Measurements from ENCODE around the gene AP2A1.
"Not testable (repeated sequence)": the region's sequence is repeated elsewhere in the genome, so short reads cannot be mapped to it uniquely, and the experiment has no call there.

AP2A1 gene

GRCh38 chr19:49814010-49814409, 47.2 kb downstream of the AP2A1 start:
- DNase-seq, result no peak

DNA sequence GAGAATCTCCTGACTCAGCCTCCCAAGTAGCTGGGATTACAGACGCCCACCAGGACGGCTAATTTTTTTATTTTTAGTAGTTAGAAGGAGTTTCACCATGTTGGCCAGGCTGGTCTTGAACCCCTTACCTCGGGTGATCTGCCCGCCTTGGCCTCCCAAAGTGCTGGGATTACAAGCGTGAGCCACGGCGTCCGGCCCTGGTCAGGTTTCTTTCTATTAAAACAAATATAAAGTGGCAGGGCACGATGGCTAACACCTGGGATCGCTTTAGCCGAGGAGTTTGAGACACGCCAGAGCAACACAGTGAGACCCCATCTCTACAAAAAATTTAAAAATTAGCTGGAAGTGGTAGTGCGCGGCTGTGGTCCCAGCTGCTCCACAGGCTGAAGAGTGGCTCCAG, 49.8 kb downstream of the AP2A1 start:
- peak; percentile 29 for DNase-seq

GRCh38 chr19:49817964-49818648, 51.3 kb downstream of the AP2A1 start, which contains the start of gene MED25:
MED25 (plus strand) TSS chr19:49818289; CDS start chr19:49818342, 53 bp downstream.
- DNase-seq, result peak; percentile 93

- peak; percentile 56 for DNase-seq
Observed at GRCh38 chr19:49818649-49819370, 52.0 kb downstream of the AP2A1 start.

GRCh38 chr19:49819452-49820115, 52.8 kb downstream of the AP2A1 start:
- not testable (repeated sequence) for DNase-seq

- DNase-seq, result peak; percentile 16
Observed at GRCh38 chr19:49820125-49820524, 53.3 kb downstream of the AP2A1 start.

DNA sequence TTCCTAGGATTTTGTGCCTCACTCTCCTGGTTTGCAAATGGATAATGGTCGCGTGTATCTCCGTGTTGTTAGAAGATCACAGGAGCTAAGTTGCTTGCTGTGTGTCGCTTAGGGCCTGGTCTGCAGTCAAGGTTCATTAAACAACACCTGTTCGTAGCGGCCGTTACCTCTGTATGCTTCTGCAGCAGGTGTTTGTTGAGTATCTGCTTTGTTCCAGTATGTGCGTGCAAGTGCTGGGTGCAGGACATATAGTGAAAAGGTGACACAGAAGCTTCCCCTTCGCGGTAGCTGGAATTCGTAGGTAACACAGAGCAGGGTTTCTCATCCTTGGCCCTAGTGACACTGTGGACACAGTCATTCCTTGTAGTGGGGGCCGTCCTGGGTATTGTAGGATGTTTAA, 56.7 kb downstream of the AP2A1 start:
- no peak for DNase-seq

GRCh38 chr19:49824662-49825061, 57.9 kb downstream of the AP2A1 start:
- no peak for DNase-seq

DNA sequence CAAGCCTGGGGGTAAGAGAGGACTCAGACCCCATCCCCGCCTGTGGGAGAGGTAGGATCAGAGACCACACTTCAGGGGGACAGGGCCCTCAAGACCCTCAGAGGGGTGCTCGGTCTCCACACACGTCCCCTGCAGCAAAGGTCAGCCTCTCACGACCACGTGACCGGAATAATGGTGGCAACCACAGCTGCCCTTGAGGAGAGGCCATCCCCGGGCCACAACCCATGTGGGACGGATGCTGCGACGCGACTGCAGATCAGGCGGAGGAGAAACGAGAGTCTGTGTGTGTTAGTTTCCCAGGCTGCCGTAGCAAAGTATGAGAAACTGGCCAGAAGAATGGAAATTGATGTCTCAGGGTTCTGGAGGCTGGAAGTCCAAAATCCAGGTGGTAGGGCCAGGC, 60.2 kb downstream of the AP2A1 start:
- DNase-seq, result no peak

GRCh38 chr19:49829200-49829599, 62.4 kb downstream of the AP2A1 start:
- no peak for DNase-seq

- DNase-seq, result no peak
Observed at GRCh38 chr19:49829721-49830120, 62.9 kb downstream of the AP2A1 start.

- DNase-seq, result no peak
Observed at GRCh38 chr19:49830766-49831165, 64.0 kb downstream of the AP2A1 start.

DNA sequence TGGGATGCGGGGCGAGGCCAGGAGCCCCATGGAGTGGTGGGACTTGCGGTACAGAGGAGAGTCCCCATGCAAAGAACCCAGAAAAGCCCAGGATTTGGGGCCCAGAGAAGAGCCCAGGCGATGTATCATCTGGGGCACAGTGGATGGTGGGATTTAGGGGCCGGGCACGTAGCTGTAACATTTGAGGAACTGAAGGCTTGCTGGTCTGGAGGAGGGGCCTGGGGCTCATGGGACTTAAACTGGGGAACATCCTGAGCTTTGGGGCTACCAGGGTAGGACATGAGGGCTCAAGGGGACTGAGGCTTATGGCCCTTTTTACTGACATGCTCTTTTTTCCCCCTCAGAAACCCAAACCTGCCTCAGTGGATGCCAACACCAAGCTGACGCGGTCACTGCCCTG, 64.8 kb downstream of the AP2A1 start:
- no peak for DNase-seq

DNA sequence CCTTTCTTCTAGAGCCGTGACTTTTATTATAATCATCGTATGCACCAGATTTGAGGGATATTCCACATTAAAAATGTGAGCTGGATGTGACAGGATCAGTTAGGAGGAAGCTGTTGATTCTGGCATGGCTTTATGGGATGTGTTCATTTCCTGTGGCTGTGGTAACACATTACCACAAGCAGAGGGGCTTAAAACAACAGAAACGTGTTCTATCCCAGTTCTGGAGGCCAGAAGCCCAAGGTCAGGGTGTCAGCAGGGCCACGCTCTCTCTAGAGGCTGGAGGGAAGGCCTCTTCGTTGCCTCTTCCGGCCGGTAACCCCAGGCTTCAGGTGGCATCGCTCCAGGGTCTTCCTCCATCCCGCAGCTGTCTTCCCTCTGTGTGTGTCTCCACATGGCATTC, 65.8 kb downstream of the AP2A1 start:
- DNase-seq, result no peak

DNA sequence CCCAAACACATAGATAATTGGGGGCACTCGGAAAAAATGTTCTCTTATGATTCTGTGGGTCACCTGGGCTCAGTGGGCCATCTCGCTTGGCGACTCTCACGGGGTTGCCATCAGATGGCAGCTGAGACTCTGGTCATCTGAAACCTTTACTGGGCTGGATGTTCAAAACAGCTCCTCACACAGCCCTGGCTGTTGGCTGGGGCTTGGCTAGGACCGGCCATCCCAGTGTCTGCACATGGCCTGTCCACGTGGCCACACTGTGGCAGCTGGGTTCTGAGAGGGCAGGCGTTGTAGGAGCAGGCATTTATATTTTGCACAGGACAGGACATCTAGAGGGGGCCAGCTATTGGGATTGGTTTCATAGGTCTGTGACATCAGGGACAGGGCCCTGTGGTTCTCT, 66.8 kb downstream of the AP2A1 start:
- DNase-seq, result no peak

- no peak for DNase-seq
Observed at GRCh38 chr19:49835562-49835961, 68.8 kb downstream of the AP2A1 start.

DNA sequence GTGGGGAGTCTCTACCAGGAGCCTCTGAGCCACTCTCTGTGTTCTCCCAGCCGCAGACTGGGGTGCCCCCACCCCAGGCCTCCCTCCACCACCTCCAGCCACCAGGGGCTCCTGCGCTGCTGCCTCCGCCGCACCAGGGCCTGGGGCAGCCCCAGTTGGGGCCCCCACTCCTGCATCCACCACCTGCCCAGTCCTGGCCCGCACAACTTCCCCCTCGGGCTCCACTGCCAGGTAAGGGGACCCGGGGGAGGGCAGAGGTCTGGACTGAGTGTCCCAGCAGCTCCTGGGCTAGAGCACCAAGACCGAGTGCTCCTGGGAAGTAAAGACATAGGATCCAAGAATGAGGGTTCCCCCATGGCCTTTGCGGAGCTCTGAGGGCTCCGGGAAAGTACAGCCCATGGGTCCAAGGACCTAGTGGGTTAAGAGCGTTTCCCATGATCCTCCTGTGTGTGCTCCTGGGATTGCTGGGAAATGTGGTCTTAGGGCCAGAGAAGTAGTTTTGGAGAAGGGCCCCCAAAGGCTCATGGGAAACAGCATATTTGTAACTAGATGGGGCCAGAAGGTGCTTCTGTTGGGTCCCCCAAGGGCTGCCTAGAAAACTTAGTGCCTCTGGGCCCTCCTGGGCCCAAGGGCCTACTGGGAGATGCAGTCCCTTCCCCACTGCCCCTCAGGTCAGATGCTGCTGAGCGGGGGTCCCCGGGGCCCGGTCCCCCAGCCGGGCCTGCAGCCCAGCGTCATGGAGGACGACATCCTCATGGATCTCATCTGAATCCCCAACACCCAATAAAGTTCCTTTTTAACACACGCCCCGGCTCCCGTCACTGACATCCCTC, 69.6 kb downstream of the AP2A1 start:
- no peak for DNase-seq

DNA sequence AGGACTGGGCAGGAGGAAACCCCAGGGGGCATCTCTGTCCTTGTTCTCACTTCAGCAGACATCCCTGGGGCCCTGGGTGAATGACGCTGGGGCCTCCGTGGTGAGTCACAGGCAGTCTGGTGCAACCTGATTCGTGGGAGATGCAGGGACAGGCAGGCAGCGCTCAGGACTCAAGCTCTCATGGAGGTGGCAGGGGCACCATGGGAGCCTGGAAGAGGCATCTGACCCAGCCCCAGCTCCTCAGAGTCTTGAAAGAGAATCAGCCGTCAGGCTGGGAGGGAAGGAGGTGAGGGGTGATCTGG, 70.2 kb downstream of the AP2A1 start:
- DNase-seq, result no peak

GRCh38 chr19:49837425-49837824, 70.6 kb downstream of the AP2A1 start:
- DNase-seq, result no peak

GRCh38 chr19:49838885-49839588, 72.2 kb downstream of the AP2A1 start:
- DNase-seq, result no peak

- DNase-seq, result no peak
Observed at GRCh38 chr19:49839713-49840112, 72.9 kb downstream of the AP2A1 start.

- DNase-seq, result no peak
Observed at GRCh38 chr19:49840321-49840720, 73.5 kb downstream of the AP2A1 start.

Measured in left hindlimb (tissue), 1 donor.